Progenitor cell of endocrine pancreas (in vitro differentiated cells): ENCODE data around the gene NELFB. TPM values are rescaled to one million over a fixed set of nuclear protein-coding genes. Genes with fewer than 3 reads are reported as not detected.

Source experiments
- DNase-seq: peaks from one replicate; pipeline ENCODE4 v3.0.0; 2021; ENCODE audit warnings: low spot score; ENCODE audit not compliant: unreplicated experiment
- H3K27ac Mint-ChIP-seq: 2 replicates; pipeline ENCODE4 v1.8.0; 2021; ENCODE audit warnings: mild to moderate bottlenecking, moderate library complexity, mixed read lengths
- H3K27me3 Mint-ChIP-seq: 2 replicates; pipeline ENCODE4 v1.8.0; 2021; ENCODE audit warnings: mixed read lengths
- H3K36me3 Mint-ChIP-seq: 2 replicates; pipeline ENCODE4 v1.8.0; 2022; ENCODE audit warnings: mixed read lengths; ENCODE audit not compliant: insufficient read depth
- H3K4me1 Mint-ChIP-seq: 2 replicates; pipeline ENCODE4 v1.8.0; 2021; ENCODE audit warnings: low read depth, mixed read lengths
- H3K4me3 Mint-ChIP-seq: 2 replicates; pipeline ENCODE4 v1.8.0; 2021; ENCODE audit warnings: low read depth, mild to moderate bottlenecking, moderate library complexity, mixed read lengths
- H3K9me3 Mint-ChIP-seq: 2 replicates; pipeline ENCODE4 v1.8.0; 2021; ENCODE audit warnings: low read depth, mixed read lengths
- CTCF ChIP-seq: fragments of 200-600 bp; sonication (generic); IDR thresholded peaks from one replicate; pipeline ENCODE4 v1.5.0; 2021; ENCODE audit warnings: antibody characterized with exemption, mild to moderate bottlenecking; ENCODE audit not compliant: unreplicated experiment
- total RNA-seq: library from RNA; stranded (reverse); gene quantifications from 2 replicates; pipeline ENCODE4 v1.2.1, GENCODE V29; 2021

Gene NELFB
- total RNA-seq, 1 donor from 2014 or later: 62.3 TPM

- Mint-ChIP-seq H3K27ac (no peak overlapping the region), H3K4me1 (peaks cover 9% of the 10 kb centered on the region), H3K27me3 (no peaks in the 10 kb centered on the region), H3K9me3 (no peaks in the 10 kb centered on the region), H3K36me3 (no peaks in the 10 kb centered on the region), H3K4me3 (no peak overlapping the region)
- TF ChIP-seq CTCF: no peak
- DNase-seq: no peak
Observed at GRCh38 chr9:137228968-137229896, 25.9 kb upstream of the NELFB start.

GRCh38 chr9:137229903-137230704 is 25.0 kb upstream of the NELFB start:
- no peak overlapping the region for H3K4me3 Mint-ChIP-seq
- H3K27me3 Mint-ChIP-seq: no peaks in the 10 kb centered on the region
- DNase-seq: no peak
- no peak for TF ChIP-seq CTCF
- no peaks in the 10 kb centered on the region for H3K9me3 Mint-ChIP-seq
- no peak overlapping the region for H3K27ac Mint-ChIP-seq
- peaks cover 10% of the 10 kb centered on the region for H3K4me1 Mint-ChIP-seq
- no peaks in the 10 kb centered on the region for H3K36me3 Mint-ChIP-seq

- H3K36me3 Mint-ChIP-seq: no peaks in the 10 kb centered on the region
- TF ChIP-seq CTCF: no peak
- no peaks in the 10 kb centered on the region for H3K9me3 Mint-ChIP-seq
- no peak within 1 kb of the TSS for H3K27ac Mint-ChIP-seq
- H3K27me3 Mint-ChIP-seq: no peaks in the 10 kb centered on the region
- H3K4me3 Mint-ChIP-seq: no peak within 1 kb of the TSS
- DNase-seq: no peak
- peaks cover 13% of the 10 kb centered on the region for H3K4me1 Mint-ChIP-seq
Observed at GRCh38 chr9:137230705-137231371, 24.3 kb upstream of the NELFB start, which contains the start of gene SLC34A3. SLC34A3 (plus strand) TSS chr9:137230901; CDS start chr9:137231703, 802 bp downstream.

GRCh38 chr9:137231372-137232039 is 23.6 kb upstream of the NELFB start:
- H3K9me3 Mint-ChIP-seq: no peaks in the 10 kb centered on the region
- peaks cover 16% of the 10 kb centered on the region for H3K4me1 Mint-ChIP-seq
- no peak overlapping the region for H3K4me3 Mint-ChIP-seq
- H3K27me3 Mint-ChIP-seq: no peaks in the 10 kb centered on the region
- DNase-seq: no peak
- H3K27ac Mint-ChIP-seq: no peak overlapping the region
- no peak for TF ChIP-seq CTCF
- no peaks in the 10 kb centered on the region for H3K36me3 Mint-ChIP-seq

- H3K4me3 Mint-ChIP-seq: no peak overlapping the region
Observed at GRCh38 chr9:137232101-137232500, 23.0 kb upstream of the NELFB start.

More at GRCh38 chr9:137232101-137232500, 23.0 kb upstream of the NELFB start:
- Mint-ChIP-seq H3K9me3 (no peaks in the 10 kb centered on the region), H3K27me3 (no peaks in the 10 kb centered on the region), H3K36me3 (no peaks in the 10 kb centered on the region), H3K27ac (no peak overlapping the region), H3K4me1 (peaks cover 17% of the 10 kb centered on the region)
- no peak for TF ChIP-seq CTCF
- no peak for DNase-seq
